ENCODE measurements around the gene BORCS6.

- peak; percentile 88 for TF ChIP-seq SMC3 (conservative IDR thresholded peaks at IDR 0.05; ENCODE audit: poor library complexity)
- TF ChIP-seq CTCF (IDR thresholded peaks at IDR 0.05; ENCODE audit: poor library complexity, severe bottlenecking): peak; percentile 97
These were observed 51.2 kb downstream of the BORCS6 start for GRCh38 chr17:8138672-8139371.
